ENCODE data around the gene FOXK1.

GRCh38 chr7:4689668-4690067 is 7.6 kb downstream of the FOXK1 start:
- TF ChIP-seq CREB1 (IDR thresholded peaks at IDR 0.05), result no peak
- TF ChIP-seq CREB1 (CRISPR knock-in tag; IDR thresholded peaks at IDR 0.05), result no peak
- no peak for TF ChIP-seq FOXM1 (IDR thresholded peaks at IDR 0.05; ENCODE audit: low read depth)
- TF ChIP-seq FOXM1 (CRISPR knock-in tag; IDR thresholded peaks at IDR 0.05; ENCODE audit: low read depth), result no peak
- TF ChIP-seq SIN3A (IDR thresholded peaks at IDR 0.05; ENCODE audit: borderline replicate concordance in 2 of 2, control insufficient read depth in 1 of 2, low read depth in 2 of 2, low read length in 2 of 2), result no peak

Measured in K562 (cell line).